HG03575 (cell line): ENCODE data around the gene NSRP1.
"Not testable (repeated sequence)": the region's sequence is repeated elsewhere in the genome, so short reads cannot be mapped to it uniquely, and the experiment has no call there.

Source experiments
- ATAC-seq: cut with Tn5 transposase; IDR thresholded peaks from one replicate; pipeline ENCODE4 v1.9.1; 2021; ENCODE audit not compliant: unreplicated experiment, insufficient number of reproducible peaks, low FRiP score; ENCODE audit errors: extremely low read depth

Gene NSRP1

GRCh38 chr17:30116345-30116660 lies 313 bp upstream of the NSRP1 start:
- no peak for ATAC-seq

DNA sequence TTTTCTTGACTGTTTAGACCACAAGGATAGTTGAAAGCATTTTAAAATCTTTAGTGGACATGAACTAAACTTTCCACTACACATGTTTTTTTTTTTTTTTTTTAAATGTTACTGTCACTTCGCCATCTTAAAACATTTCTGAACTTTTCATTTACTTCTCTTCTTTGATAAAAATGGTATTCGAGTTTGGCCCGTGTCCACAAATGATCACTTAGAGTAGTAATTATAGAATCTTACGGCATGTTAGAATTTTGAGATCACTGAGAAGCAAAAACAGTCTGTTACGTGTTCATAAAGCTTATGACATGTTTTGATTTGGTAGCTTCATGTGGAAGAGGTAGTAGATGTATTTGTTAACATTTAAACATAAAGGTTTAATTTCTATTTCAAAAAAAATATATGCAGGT lies 1.1 kb downstream of the NSRP1 start:
- no peak for ATAC-seq

- not testable (repeated sequence) for ATAC-seq
Measured at GRCh38 chr17:30118635-30119034, 2.0 kb downstream of the NSRP1 start.

DNA sequence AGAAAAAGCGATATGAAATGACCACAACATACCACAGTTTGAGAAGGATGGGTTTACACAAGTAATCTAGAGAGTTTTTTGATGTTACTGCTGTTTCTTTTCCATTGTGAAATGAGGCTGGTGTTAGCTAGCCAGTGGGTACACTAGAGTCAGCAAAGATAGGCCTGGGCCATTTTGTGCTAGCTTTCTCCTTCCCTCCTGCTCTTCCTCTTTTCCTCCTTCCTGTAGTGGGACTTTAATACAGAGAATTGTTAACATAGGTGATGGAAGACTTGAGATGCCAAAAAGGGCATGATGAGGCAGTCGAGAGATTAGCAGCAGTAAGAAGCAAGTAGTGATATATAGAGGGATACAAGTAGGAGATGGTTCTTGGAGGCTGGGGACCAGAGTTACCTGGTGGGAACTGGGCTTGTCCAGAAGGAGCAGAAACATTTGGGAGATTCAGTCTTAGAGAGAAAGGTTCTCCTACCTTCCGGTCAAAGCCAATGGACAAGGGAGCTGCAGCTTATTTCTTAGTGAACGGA lies 7.7 kb downstream of the NSRP1 start:
- no peak for ATAC-seq

GRCh38 chr17:30130121-30130520 lies 13.5 kb downstream of the NSRP1 start:
- no peak for ATAC-seq

DNA sequence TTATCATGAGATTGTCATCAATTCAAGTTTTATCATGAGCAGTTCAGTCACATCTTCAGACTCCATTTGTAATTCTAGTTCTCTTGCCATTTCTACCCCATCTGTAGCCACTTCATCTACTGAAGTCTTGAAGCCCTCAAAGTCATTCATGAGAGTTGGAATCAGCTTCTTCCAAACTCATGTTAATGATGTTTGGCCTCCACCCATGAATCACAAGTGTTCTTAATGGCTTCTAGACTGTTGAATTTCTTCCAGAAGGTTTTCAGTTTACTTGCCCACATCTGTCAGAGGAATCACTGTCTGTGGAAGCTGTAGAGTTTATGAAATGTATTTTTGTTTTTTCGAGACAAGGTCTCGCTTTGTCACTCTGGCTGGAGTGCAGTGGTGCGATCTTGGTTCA lies 16.0 kb downstream of the NSRP1 start:
- ATAC-seq = no peak

- no peak for ATAC-seq
Measured at GRCh38 chr17:30133197-30133596, 16.6 kb downstream of the NSRP1 start.

GRCh38 chr17:30134551-30134950 lies 17.9 kb downstream of the NSRP1 start:
- ATAC-seq = no peak

DNA sequence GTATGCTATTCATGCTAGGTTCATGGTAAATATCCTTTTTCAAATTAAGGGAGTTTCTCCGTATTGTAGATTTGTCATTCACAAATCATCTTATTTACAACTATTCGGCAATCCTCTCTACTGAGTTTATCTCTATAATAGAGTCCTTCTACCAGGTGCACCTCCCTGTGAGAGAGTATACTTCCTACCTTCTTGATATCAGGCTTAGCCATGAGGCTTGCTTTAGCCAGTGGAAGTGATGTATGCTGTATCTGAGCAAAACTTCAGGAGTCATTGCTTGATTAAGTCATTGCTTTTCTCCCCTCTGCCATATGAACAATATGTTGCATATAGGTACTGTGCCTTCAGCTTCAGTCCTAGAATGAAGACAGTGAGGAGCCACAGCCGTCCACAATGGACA lies 20.5 kb downstream of the NSRP1 start:
- ATAC-seq = no peak

DNA sequence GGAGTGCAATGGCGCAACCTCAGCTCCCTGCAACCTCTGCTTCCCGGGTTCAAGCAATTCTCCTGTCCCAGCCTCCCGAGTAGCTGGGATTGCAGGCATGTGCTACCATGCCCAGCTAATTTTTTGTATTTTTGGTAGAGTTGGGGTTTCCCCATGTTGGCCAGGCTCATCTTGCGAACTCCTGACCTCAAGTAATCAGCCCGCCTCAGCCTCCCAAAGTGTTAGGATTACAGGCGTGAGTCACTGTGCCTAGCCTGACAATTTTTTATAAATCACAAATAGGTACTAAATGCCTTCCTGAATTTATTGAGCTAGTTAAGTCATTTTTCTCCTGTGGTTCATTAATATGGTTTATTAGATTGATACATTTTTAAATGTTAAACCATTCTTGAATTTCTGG lies 31.2 kb downstream of the NSRP1 start:
- not testable (repeated sequence) for ATAC-seq

- no peak for ATAC-seq
Measured at GRCh38 chr17:30148376-30148775, 31.8 kb downstream of the NSRP1 start.

GRCh38 chr17:30151471-30151870 lies 34.9 kb downstream of the NSRP1 start:
- no peak for ATAC-seq

DNA sequence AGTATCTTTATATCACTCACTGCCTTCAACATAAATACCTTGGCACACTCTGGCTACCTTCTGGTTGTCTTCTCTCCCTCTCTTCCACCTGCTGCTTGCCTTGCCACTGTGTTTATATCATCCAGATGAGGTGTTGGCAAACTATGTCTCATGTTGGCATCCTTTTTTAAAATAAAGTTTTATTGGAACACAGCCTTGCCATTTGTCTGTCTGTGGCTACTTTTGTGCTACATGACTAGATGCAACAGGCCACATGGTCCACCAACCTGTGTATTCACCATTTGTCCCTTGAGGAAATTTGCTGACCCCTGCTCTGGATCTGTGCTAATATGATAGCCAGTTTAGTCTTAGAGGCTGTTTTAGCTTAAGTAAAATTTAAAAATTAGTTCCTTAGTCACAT lies 36.8 kb downstream of the NSRP1 start:
- no peak for ATAC-seq

DNA sequence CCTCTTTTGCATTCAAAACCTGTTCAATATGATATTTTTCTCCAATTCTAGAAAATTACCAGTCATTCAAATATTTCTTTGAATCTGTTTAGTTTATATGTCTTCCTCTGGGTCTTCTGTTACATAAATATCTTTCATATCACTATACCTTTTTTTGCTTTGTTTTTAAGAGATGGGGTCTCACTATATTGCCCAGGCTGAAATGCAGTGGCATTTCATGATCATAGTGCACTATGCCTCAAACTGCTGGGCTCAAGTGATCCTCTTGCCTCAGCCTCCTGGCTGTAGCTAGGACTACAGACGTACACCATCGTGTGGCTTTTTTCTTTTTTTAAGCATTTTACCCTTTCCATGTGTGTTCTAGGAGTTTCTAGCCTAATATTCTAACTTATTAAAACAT lies 38.8 kb downstream of the NSRP1 start:
- no peak for ATAC-seq

GRCh38 chr17:30158896-30159625 lies 42.4 kb downstream of the NSRP1 start:
- no peak for ATAC-seq

- ATAC-seq = no peak
Measured at GRCh38 chr17:30160419-30161172, 44.0 kb downstream of the NSRP1 start.

DNA sequence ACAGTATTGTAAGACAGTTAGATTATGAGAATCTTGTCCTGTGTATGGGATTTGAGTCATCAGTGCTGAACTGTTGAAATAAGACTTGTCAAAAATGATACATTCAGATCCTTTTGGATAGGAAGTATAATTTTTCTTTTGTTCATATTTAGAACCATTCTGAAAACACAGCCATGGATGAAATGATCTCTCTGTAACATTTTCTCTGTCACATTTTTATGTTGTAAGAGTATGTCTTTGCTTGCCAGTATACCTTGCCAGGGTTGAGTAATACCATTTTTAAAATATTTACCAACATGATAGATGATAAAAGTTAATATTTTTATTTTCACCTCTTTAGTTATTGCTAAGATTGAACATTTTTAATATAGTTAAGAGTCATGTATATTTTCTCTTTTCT lies 45.0 kb downstream of the NSRP1 start:
- no peak for ATAC-seq

GRCh38 chr17:30164531-30164930 lies 47.9 kb downstream of the NSRP1 start:
- ATAC-seq = no peak

DNA sequence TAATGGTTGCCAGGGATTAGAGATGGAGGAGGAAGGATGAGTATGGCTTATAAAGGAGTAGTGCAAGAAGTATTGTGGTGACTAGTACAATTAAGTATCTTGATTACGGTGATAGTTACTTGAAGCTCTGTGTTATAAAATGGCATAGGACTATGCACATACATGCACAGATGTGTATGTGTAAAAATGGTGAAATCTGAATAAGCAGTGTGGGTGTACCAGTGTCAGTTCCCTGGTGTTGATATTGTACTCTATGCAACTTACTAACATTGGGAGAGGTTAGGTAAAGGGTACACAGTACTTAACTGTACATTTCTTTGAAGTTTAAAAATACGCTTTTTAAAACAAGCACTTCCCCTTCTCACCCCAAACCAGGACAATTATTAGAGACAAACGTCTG lies 48.5 kb downstream of the NSRP1 start:
- no peak for ATAC-seq

DNA sequence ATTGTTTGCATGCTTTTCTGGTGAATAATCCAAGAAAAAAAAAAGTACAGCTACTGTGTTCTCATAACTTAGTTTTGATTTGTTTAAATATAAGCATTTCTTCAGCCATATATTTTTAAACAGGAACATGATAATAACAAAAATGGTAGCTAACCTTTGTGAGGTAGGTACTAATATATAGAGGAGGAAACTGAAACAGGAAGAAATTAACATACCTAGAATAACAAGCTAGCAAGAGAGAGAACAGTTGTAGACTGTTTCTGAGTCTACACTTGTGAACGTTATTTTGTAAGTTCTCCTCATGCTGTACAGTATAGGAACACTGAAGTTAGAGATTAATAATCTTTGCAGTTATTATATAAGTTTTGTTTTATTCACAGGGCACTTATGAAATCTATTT lies 49.3 kb downstream of the NSRP1 start:
- no peak for ATAC-seq
